ENCODE data around the gene OBP2B.

DNA sequence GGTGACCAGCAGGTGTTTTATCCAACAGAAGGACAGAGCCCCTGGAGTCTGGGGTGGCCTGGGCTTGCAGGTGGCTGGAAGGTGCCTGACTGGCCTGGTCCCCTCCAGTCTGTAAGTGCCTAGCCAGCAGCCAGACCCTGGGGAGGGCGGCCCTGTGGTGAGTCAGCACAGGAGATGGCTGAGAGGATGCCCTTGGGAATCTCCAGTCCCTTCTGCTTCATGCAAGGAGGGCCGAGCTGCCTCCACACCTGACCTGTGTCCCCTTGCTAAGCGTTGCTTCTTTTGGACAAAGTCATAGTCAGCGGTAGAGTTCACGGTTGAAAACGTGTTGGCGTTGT lies 20.2 kb downstream of the OBP2B start:
- TF ChIP-seq CBX5 (IDR thresholded peaks at IDR 0.05; ENCODE audit: low read depth): no peak
- TF ChIP-seq, protein P1, sequence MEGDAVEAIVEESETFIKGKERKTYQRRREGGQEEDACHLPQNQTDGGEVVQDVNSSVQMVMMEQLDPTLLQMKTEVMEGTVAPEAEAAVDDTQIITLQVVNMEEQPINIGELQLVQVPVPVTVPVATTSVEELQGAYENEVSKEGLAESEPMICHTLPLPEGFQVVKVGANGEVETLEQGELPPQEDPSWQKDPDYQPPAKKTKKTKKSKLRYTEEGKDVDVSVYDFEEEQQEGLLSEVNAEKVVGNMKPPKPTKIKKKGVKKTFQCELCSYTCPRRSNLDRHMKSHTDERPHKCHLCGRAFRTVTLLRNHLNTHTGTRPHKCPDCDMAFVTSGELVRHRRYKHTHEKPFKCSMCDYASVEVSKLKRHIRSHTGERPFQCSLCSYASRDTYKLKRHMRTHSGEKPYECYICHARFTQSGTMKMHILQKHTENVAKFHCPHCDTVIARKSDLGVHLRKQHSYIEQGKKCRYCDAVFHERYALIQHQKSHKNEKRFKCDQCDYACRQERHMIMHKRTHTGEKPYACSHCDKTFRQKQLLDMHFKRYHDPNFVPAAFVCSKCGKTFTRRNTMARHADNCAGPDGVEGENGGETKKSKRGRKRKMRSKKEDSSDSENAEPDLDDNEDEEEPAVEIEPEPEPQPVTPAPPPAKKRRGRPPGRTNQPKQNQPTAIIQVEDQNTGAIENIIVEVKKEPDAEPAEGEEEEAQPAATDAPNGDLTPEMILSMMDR (IDR thresholded peaks at IDR 0.05 in 2 of 3, conservative IDR thresholded peaks at IDR 0.05 in 1 of 3; ENCODE audit: control insufficient read depth in 2 of 3, extremely low read depth in 1 of 3, insufficient read depth in 1 of 3, low read depth in 3 of 3, low read length in 3 of 3): no peak
- TF ChIP-seq, protein P2, sequence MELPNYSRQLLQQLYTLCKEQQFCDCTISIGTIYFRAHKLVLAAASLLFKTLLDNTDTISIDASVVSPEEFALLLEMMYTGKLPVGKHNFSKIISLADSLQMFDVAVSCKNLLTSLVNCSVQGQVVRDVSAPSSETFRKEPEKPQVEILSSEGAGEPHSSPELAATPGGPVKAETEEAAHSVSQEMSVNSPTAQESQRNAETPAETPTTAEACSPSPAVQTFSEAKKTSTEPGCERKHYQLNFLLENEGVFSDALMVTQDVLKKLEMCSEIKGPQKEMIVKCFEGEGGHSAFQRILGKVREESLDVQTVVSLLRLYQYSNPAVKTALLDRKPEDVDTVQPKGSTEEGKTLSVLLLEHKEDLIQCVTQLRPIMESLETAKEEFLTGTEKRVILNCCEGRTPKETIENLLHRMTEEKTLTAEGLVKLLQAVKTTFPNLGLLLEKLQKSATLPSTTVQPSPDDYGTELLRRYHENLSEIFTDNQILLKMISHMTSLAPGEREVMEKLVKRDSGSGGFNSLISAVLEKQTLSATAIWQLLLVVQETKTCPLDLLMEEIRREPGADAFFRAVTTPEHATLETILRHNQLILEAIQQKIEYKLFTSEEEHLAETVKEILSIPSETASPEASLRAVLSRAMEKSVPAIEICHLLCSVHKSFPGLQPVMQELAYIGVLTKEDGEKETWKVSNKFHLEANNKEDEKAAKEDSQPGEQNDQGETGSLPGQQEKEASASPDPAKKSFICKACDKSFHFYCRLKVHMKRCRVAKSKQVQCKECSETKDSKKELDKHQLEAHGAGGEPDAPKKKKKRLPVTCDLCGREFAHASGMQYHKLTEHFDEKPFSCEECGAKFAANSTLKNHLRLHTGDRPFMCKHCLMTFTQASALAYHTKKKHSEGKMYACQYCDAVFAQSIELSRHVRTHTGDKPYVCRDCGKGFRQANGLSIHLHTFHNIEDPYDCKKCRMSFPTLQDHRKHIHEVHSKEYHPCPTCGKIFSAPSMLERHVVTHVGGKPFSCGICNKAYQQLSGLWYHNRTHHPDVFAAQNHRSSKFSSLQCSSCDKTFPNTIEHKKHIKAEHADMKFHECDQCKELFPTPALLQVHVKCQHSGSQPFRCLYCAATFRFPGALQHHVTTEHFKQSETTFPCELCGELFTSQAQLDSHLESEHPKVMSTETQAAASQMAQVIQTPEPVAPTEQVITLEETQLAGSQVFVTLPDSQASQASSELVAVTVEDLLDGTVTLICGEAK (IDR thresholded peaks at IDR 0.05; ENCODE audit: borderline replicate concordance): no peak
- TF ChIP-seq RCOR1 (conservative IDR thresholded peaks at IDR 0.05; ENCODE audit: low read depth, low read length): no peak
- TF ChIP-seq, protein P3, sequence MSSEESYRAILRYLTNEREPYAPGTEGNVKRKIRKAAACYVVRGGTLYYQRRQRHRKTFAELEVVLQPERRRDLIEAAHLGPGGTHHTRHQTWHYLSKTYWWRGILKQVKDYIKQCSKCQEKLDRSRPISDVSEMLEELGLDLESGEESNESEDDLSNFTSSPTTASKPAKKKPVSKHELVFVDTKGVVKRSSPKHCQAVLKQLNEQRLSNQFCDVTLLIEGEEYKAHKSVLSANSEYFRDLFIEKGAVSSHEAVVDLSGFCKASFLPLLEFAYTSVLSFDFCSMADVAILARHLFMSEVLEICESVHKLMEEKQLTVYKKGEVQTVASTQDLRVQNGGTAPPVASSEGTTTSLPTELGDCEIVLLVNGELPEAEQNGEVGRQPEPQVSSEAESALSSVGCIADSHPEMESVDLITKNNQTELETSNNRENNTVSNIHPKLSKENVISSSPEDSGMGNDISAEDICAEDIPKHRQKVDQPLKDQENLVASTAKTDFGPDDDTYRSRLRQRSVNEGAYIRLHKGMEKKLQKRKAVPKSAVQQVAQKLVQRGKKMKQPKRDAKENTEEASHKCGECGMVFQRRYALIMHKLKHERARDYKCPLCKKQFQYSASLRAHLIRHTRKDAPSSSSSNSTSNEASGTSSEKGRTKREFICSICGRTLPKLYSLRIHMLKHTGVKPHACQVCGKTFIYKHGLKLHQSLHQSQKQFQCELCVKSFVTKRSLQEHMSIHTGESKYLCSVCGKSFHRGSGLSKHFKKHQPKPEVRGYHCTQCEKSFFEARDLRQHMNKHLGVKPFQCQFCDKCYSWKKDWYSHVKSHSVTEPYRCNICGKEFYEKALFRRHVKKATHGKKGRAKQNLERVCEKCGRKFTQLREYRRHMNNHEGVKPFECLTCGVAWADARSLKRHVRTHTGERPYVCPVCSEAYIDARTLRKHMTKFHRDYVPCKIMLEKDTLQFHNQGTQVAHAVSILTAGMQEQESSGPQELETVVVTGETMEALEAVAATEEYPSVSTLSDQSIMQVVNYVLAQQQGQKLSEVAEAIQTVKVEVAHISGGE (CRISPR knock-in tag; IDR thresholded peaks at IDR 0.05): no peak
- TF ChIP-seq ESRRA (IDR thresholded peaks at IDR 0.05; ENCODE audit: low read length): no peak

Data from GM12878 (cell line).